ENCODE data around the gene ATG3. TPM values are rescaled to one million over a fixed set of nuclear protein-coding genes. Genes with fewer than 3 reads are reported as not detected.

The ATG3 gene
- total and polyA plus RNA-seq, 2 of the 8 experiments (the other 6 are each of a cell fraction or from before 2014, with no cell fraction given), result 27.3 to 55.3 TPM

DNA sequence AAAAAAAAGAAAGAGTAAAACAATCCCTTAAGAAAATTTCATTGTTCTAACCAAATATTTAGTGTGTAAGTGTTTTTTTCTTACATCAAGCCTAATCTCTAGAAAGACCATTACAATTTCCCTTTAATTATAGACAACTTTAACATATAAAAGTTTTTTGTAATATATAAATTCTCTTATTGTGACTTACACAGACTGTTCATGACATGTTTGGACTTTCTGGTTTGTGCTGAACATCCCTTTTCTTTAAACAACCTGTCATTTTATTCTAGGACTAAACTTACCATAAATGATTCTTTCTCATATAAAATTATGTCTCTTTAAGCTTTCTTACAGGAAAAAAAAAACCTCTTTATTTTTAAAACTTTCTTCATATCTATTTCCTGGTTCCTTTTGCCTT lies 49.4 kb downstream of the ATG3 start:
- H3K9me3 ChIP-seq (ENCODE audit: insufficient read depth in 2 of 2, low read depth in 1 of 2, low read length in 1 of 2), result peaks cover 13 to 25% of the 10 kb centered on the region in 2 experiments
- CTCF ChIA-PET (ENCODE audit: partially characterized antibody), result interaction anchor here (0.7 to 1.3 kb wide), 3 partner anchors 21 to 401 kb away, joined by 3 read pairs; no protein-coding TSS in a partner anchor

More for the DNA sequence above, 49.4 kb downstream of the ATG3 start:
- no peak overlapping the region for H2AK5ac ChIP-seq (ENCODE audit: low read depth, low read length)
- no peaks in the 10 kb centered on the region for H3K27me3 ChIP-seq (replicated peaks in 1 of 4; ENCODE audit: control insufficient read depth in 3 of 4, extremely low read depth in 1 of 4, insufficient read depth in 3 of 4, low read length in 3 of 4)
- no peak overlapping the region for H3K23ac ChIP-seq (ENCODE audit: insufficient read length)
- no peak for TF ChIP-seq RXRA (IDR thresholded peaks at IDR 0.05; ENCODE audit: insufficient read depth, low read depth, low read length)
- TF ChIP-seq BACH1 (IDR thresholded peaks at IDR 0.05; ENCODE audit: low read length), result no peak
- TF ChIP-seq CTBP2 (IDR thresholded peaks at IDR 0.05; ENCODE audit: borderline replicate concordance, insufficient read depth, insufficient read length, low read length), result no peak
- no peak for TF ChIP-seq E2F6 (IDR thresholded peaks at IDR 0.05)
- no peak for TF ChIP-seq POLR2A (IDR thresholded peaks at IDR 0.05; ENCODE audit: control extremely low read depth in 1 of 2, low read depth in 2 of 2, low read length in 2 of 2)
- TF ChIP-seq, protein P1, sequence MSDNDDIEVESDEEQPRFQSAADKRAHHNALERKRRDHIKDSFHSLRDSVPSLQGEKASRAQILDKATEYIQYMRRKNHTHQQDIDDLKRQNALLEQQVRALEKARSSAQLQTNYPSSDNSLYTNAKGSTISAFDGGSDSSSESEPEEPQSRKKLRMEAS (IDR thresholded peaks at IDR 0.05), result no peak
- TF ChIP-seq NRF1 (IDR thresholded peaks at IDR 0.05; ENCODE audit: low read depth, low read length), result no peak
- no peak for TF ChIP-seq SP4 (IDR thresholded peaks at IDR 0.05; ENCODE audit: low read length)
- TF ChIP-seq CHD2 (IDR thresholded peaks at IDR 0.05; ENCODE audit: low read length), result no peak
- no peak for TF ChIP-seq POU5F1 (IDR thresholded peaks at IDR 0.05; ENCODE audit: low read depth, low read length)
- no peak for TF ChIP-seq HDAC2 (IDR thresholded peaks at IDR 0.05; ENCODE audit: borderline replicate concordance in 1 of 2, low read depth in 2 of 2, low read length in 2 of 2)
- TF ChIP-seq EZH2 (IDR thresholded peaks at IDR 0.05; ENCODE audit: low read depth, low read length, severe bottlenecking), result no peak
- no peak for TF ChIP-seq FOSL1 (IDR thresholded peaks at IDR 0.05; ENCODE audit: insufficient read depth, low read depth, low read length)
- TF ChIP-seq PHF8 (conservative IDR thresholded peaks at IDR 0.05; ENCODE audit: low read depth, low read length), result no peak
- H2BK20ac ChIP-seq (ENCODE audit: low read length), result no peak overlapping the region
- no peak overlapping the region for H2BK15ac ChIP-seq (ENCODE audit: low read length)
- H3K4ac ChIP-seq (replicated peaks; ENCODE audit: insufficient read length, low read depth, low read length), result no peak overlapping the region
- no peak for DNase-seq (ENCODE audit: low read depth in 1 of 2, low spot score in 2 of 2)
- H2BK120ac ChIP-seq (replicated peaks; ENCODE audit: low read depth, low read length), result no peak overlapping the region
- H3K9ac ChIP-seq (replicated peaks in 1 of 4; ENCODE audit: extremely low read depth in 1 of 4, low read depth in 3 of 4, low read length in 3 of 4), result no peak overlapping the region
- no peak overlapping the region for H4K91ac ChIP-seq (replicated peaks; ENCODE audit: insufficient read length, low read length)
- no peaks in the 10 kb centered on the region for H3K23me2 ChIP-seq (ENCODE audit: low read depth, low read length)
- H3K79me2 ChIP-seq (ENCODE audit: control insufficient read depth in 1 of 2, insufficient read depth in 2 of 2, low read length in 2 of 2), result no peaks in the 10 kb centered on the region
- no peaks in the 10 kb centered on the region for H4K20me1 ChIP-seq (replicated peaks in 1 of 2; ENCODE audit: control insufficient read depth in 1 of 2, insufficient read depth in 2 of 2, low read length in 2 of 2)
- no peak overlapping the region for H2AFZ ChIP-seq (ENCODE audit: low read length)
- no peaks in the 10 kb centered on the region; a peak in 2 of 8 replicates for H3K36me3 ChIP-seq (ENCODE audit: control insufficient read depth in 2 of 4, insufficient read depth in 4 of 4, low read length in 3 of 4)
- no peak overlapping the region for H4K5ac ChIP-seq (ENCODE audit: insufficient read length, low read depth, low read length)
- no peak overlapping the region for H3K18ac ChIP-seq (ENCODE audit: extremely low read depth, low read length)
- H3K14ac ChIP-seq (ENCODE audit: insufficient read length), result no peak overlapping the region
- H3K79me1 ChIP-seq (ENCODE audit: low read depth, low read length), result no peaks in the 10 kb centered on the region
- H3K56ac ChIP-seq (replicated peaks; ENCODE audit: insufficient read length, low read depth, low read length), result no peak overlapping the region
- no peak overlapping the region for H2BK5ac ChIP-seq (ENCODE audit: low read depth, low read length)
- no peaks in the 10 kb centered on the region for H3K4me1 ChIP-seq (replicated peaks in 1 of 4; ENCODE audit: control insufficient read depth in 3 of 4, insufficient read depth in 4 of 4, low read length in 3 of 4)
- no peak for FAIRE-seq
- no peak overlapping the region for H3K4me3 ChIP-seq (ENCODE audit: extremely low read depth in 1 of 4, insufficient read depth in 2 of 4, low read depth in 3 of 4, low read length in 4 of 4)
- H3K27ac ChIP-seq (ENCODE audit: low read depth, low read length), result no peak overlapping the region
- no peak overlapping the region for H3K4me2 ChIP-seq (ENCODE audit: insufficient read depth in 1 of 2, low read depth in 2 of 2, low read length in 2 of 2)
- POLR2A ChIA-PET (ENCODE audit: partially characterized antibody), result no interaction called here
- no peak overlapping the region for H4K8ac ChIP-seq (ENCODE audit: extremely low read depth, insufficient read depth, low read length)
- H2BK12ac ChIP-seq (ENCODE audit: low read depth, low read length), result no peak overlapping the region
